SK-N-MC (cell line): ENCODE measurements around the gene SUPT5H.
"Not testable (repeated sequence)": the region's sequence is repeated elsewhere in the genome, so short reads cannot be mapped to it uniquely, and the experiment has no call there.

ENCODE experiments used
- EZH2 ChIP-seq: fragments of 200-600 bp; sonication (generic); IDR thresholded peaks from one replicate; pipeline ENCODE4 v1.6.1; 2017; ENCODE audit warnings: antibody characterized with exemption
- FOXP2 ChIP-seq: optimal IDR thresholded peaks from 2 replicates; pipeline ENCODE3; 2011; ENCODE audit warnings: mild to moderate bottlenecking, moderate library complexity; ENCODE audit not compliant: insufficient read depth; ENCODE audit errors: extremely low read length, control extremely low read depth
- POLR2AphosphoS5 ChIP-seq: IDR thresholded peaks from 2 replicates; pipeline ENCODE4 v1.6.1; 2012; ENCODE audit warnings: mild to moderate bottlenecking, low read depth, low read length, borderline replicate concordance

GRCh38 chr19:39451257-39451656 lies 5.9 kb downstream of the SUPT5H start:
- not testable (repeated sequence) for TF ChIP-seq POLR2AphosphoS5, EZH2, FOXP2
